ENCODE data around the gene SINHCAF. TPM values are rescaled to one million over a fixed set of nuclear protein-coding genes. Genes with fewer than 3 reads are reported as not detected.
"Not testable (repeated sequence)": the region's sequence is repeated elsewhere in the genome, so short reads cannot be mapped to it uniquely, and the experiment has no call there.

SINHCAF gene
- total RNA-seq, result 257 and 413 TPM in 2 replicates

GRCh38 chr12:31325877-31326631, at the start of gene SINHCAF:
Gene SINHCAF, minus strand, starts transcription at chr12:31326150. Its CDS starts 27,946 bp downstream, at chr12:31298204.
- DNase-seq (ENCODE audit: low read depth), result peak; percentile 95

- not testable (repeated sequence) for DNase-seq (ENCODE audit: low read depth)
These were observed 49.5 kb upstream of the SINHCAF start for GRCh38 chr12:31375422-31375821.

- peak; percentile 9 for DNase-seq (ENCODE audit: low read depth)
These were observed 45.3 kb upstream of the SINHCAF start for GRCh38 chr12:31371256-31371620.

- peak; percentile 63 for DNase-seq (ENCODE audit: low read depth)
These were observed 44.7 kb upstream of the SINHCAF start for GRCh38 chr12:31370531-31371255.

- peak; percentile 52 for DNase-seq (ENCODE audit: low read depth)
These were observed 44.0 kb upstream of the SINHCAF start for GRCh38 chr12:31369712-31370521.

- DNase-seq (ENCODE audit: low read depth), result no peak
These were observed 42.9 kb upstream of the SINHCAF start for GRCh38 chr12:31368666-31369361.

- no peak for DNase-seq (ENCODE audit: low read depth)
These were observed 40.2 kb upstream of the SINHCAF start for GRCh38 chr12:31366104-31366621.

GRCh38 chr12:31363831-31364230, 37.9 kb upstream of the SINHCAF start:
- no peak for DNase-seq (ENCODE audit: low read depth)

GRCh38 chr12:31363416-31363809, 37.5 kb upstream of the SINHCAF start:
- DNase-seq (ENCODE audit: low read depth), result no peak

- peak; percentile 51 for DNase-seq (ENCODE audit: low read depth)
These were observed 36.9 kb upstream of the SINHCAF start for GRCh38 chr12:31362759-31363415.

- DNase-seq (ENCODE audit: low read depth), result peak; percentile 32
These were observed 36.3 kb upstream of the SINHCAF start for GRCh38 chr12:31362115-31362758.

GRCh38 chr12:31361730-31362114, 35.8 kb upstream of the SINHCAF start:
- DNase-seq (ENCODE audit: low read depth), result no peak

- no peak for DNase-seq (ENCODE audit: low read depth)
These were observed 29.8 kb upstream of the SINHCAF start for GRCh38 chr12:31355747-31356107.

- DNase-seq (ENCODE audit: low read depth), result no peak
These were observed 28.1 kb upstream of the SINHCAF start for GRCh38 chr12:31353750-31354708.

GRCh38 chr12:31346267-31346666, 20.3 kb upstream of the SINHCAF start:
- DNase-seq (ENCODE audit: low read depth), result peak; percentile 50

- no peak for DNase-seq (ENCODE audit: low read depth)
These were observed 17.2 kb upstream of the SINHCAF start for GRCh38 chr12:31343139-31343538.

GRCh38 chr12:31342286-31342685, 16.3 kb upstream of the SINHCAF start:
- DNase-seq (ENCODE audit: low read depth), result no peak

- no peak for DNase-seq (ENCODE audit: low read depth)
These were observed 14.1 kb upstream of the SINHCAF start for GRCh38 chr12:31339831-31340622.

GRCh38 chr12:31337952-31338351, 12.0 kb upstream of the SINHCAF start:
- DNase-seq (ENCODE audit: low read depth), result no peak
